IMR-90 (cell line): ENCODE results near the gene PIAS4. TPM values are rescaled to one million over a fixed set of nuclear protein-coding genes. Genes with fewer than 3 reads are reported as not detected.

ENCODE experiments used
- ATAC-seq: fragments of 200-7000 bp; cut with Tn5 transposase; 2 replicates; pipeline ENCODE4 v1.9.1; 2020; ENCODE audit warnings: low read depth, mild to moderate bottlenecking, moderate library complexity
- BruUV-seq: library from RNA; stranded (reverse); fragments of 400-500 nt; replicated peaks from 2 replicates; lab custom pipeline; 2021; lab: Mats Ljungman, UMichigan
- CTCF ChIA-PET: fragments of 300-600 bp; formaldehyde crosslinking; extraction: SDS; loops from one replicate; lab custom pipeline; 2021; ENCODE audit warnings: antibody characterized with exemption; lab: Yijun Ruan, JAX
- POLR2A ChIA-PET: fragments of 300-600 bp; sonication (Branson Sonifier 250); formaldehyde crosslinking; loops from one replicate; lab custom pipeline; 2022; ENCODE audit warnings: antibody characterized with exemption; ENCODE audit not compliant: unreplicated experiment; lab: Charles Lee
- DNase-seq: peaks from one replicate; pipeline ENCODE4 v3.0.0; 2013
- H2AFZ ChIP-seq: replicated peaks from 2 replicates; pipeline ENCODE3; 2013; ENCODE audit warnings: low read length, mild to moderate bottlenecking; ENCODE audit not compliant: poor library complexity
- H2AK5ac ChIP-seq: 2 replicates; pipeline ENCODE4 v1.6.1; 2013; ENCODE audit warnings: low read depth, low read length, inconsistent platforms
- H2AK9ac ChIP-seq: replicated peaks from 2 replicates; pipeline ENCODE3; 2013; ENCODE audit warnings: mild to moderate bottlenecking, low read depth, low read length, moderate library complexity; ENCODE audit not compliant: poor library complexity
- H2BK120ac ChIP-seq: 2 replicates; pipeline ENCODE4 v1.6.1; 2013; ENCODE audit warnings: low read depth, low read length, inconsistent platforms
- H2BK15ac ChIP-seq: 3 replicates; pipeline ENCODE4 v1.6.1; 2013; ENCODE audit warnings: low read depth, low read length, inconsistent platforms
- H2BK20ac ChIP-seq: 2 replicates; pipeline ENCODE4 v1.6.1; 2013; ENCODE audit warnings: low read depth, mild to moderate bottlenecking, inconsistent platforms, low read length, moderate library complexity
- H2BK5ac ChIP-seq: 2 replicates; pipeline ENCODE4 v1.6.1; 2013; ENCODE audit warnings: mild to moderate bottlenecking, low read depth, low read length, inconsistent platforms; ENCODE audit not compliant: poor library complexity, severe bottlenecking
- H3K14ac ChIP-seq: replicated peaks from 2 replicates; pipeline ENCODE4 v1.6.1; 2013; ENCODE audit warnings: low read depth, low read length, inconsistent platforms
- H3K18ac ChIP-seq: 2 replicates; pipeline ENCODE4 v1.6.1; 2013; ENCODE audit warnings: low read depth, low read length, control low read depth
- H3K23ac ChIP-seq: 2 replicates; pipeline ENCODE4 v1.6.1; 2013; ENCODE audit warnings: low read depth, low read length, inconsistent platforms
- H3K27ac ChIP-seq: 2 replicates; pipeline ENCODE4 v1.5.1; 2013; ENCODE audit warnings: mild to moderate bottlenecking, control low read depth, low read length; ENCODE audit not compliant: insufficient read depth
- H3K27me3 ChIP-seq: 2 replicates; pipeline ENCODE4 v1.6.1; 2013; ENCODE audit warnings: low read length; ENCODE audit not compliant: control insufficient read depth, insufficient read depth
- H3K36me3 ChIP-seq: 2 replicates; pipeline ENCODE4 v1.6.1; 2013; ENCODE audit warnings: low read length, mixed read lengths; ENCODE audit not compliant: control insufficient read depth, insufficient read depth
- H3K4ac ChIP-seq: 2 replicates; pipeline ENCODE4 v1.6.1; 2013; ENCODE audit warnings: low read depth, low read length, inconsistent platforms
- H3K4me1 ChIP-seq: 2 replicates; pipeline ENCODE4 v1.6.1; 2013; ENCODE audit warnings: low read length, mixed read lengths; ENCODE audit not compliant: control insufficient read depth, insufficient read depth
- H3K4me2 ChIP-seq: 2 replicates; pipeline ENCODE4 v1.6.1; 2013; ENCODE audit warnings: low read depth, mild to moderate bottlenecking, control low read depth, low read length, moderate library complexity
- H3K4me3 ChIP-seq: 2 replicates; pipeline ENCODE4 v1.5.1; 2013; ENCODE audit warnings: low read depth, mild to moderate bottlenecking, control low read depth, low read length, moderate library complexity; ENCODE audit not compliant: insufficient read depth
- H3K56ac ChIP-seq: 2 replicates; pipeline ENCODE4 v1.6.1; 2013; ENCODE audit warnings: low read length, inconsistent platforms; ENCODE audit not compliant: insufficient read depth; ENCODE audit errors: extremely low read depth
- H3K79me1 ChIP-seq, 2 experiments: 2 replicates each; pipeline ENCODE4 v1.6.1; 2013; ENCODE audit warnings: low read length in 2 of 2, inconsistent platforms in 1 of 2, low read depth in 1 of 2
- H3K9ac ChIP-seq: 2 replicates; pipeline ENCODE4 v1.6.1; 2013; ENCODE audit warnings: low read depth, low read length, control low read depth
- H3K9me1 ChIP-seq: 2 replicates; pipeline ENCODE4 v1.6.1; 2013; ENCODE audit warnings: low read length, inconsistent platforms; ENCODE audit not compliant: insufficient read depth
- H3K9me3 ChIP-seq: 2 replicates; pipeline ENCODE4 v1.6.1; 2013; ENCODE audit warnings: low read length; ENCODE audit not compliant: control insufficient read depth, insufficient read depth
- H4K20me1 ChIP-seq: 2 replicates; pipeline ENCODE4 v1.6.1; 2013; ENCODE audit warnings: low read length, inconsistent platforms; ENCODE audit not compliant: insufficient read depth
- H4K5ac ChIP-seq: 2 replicates; pipeline ENCODE4 v1.6.1; 2013; ENCODE audit warnings: mild to moderate bottlenecking, low read depth, low read length, control low read depth
- H4K8ac ChIP-seq, 2 experiments: 2 replicates each; pipeline ENCODE4 v1.6.1; 2013; ENCODE audit warnings: low read depth in 2 of 2, low read length in 2 of 2, control low read depth in 1 of 2, inconsistent platforms in 1 of 2
- H4K91ac ChIP-seq: 2 replicates; pipeline ENCODE4 v1.6.1; 2013; ENCODE audit warnings: low read depth, low read length, inconsistent platforms; ENCODE audit not compliant: insufficient read depth
- CEBPB ChIP-seq: IDR thresholded peaks from 2 replicates; pipeline ENCODE4 v1.6.1; 2012; ENCODE audit warnings: low read depth, low read length, improper control_type of control experiment
- CHD1 ChIP-seq: IDR thresholded peaks from 2 replicates; pipeline ENCODE4 v1.6.1; 2012; ENCODE audit warnings: low read depth, low read length, improper control_type of control experiment
- CTCF ChIP-seq: conservative IDR thresholded peaks from 2 replicates; pipeline ENCODE4 v1.5.1; 2012; ENCODE audit warnings: mild to moderate bottlenecking, low read depth, low read length, improper control_type of control experiment
- ELK1 ChIP-seq: fragments of 150-350 bp; IDR thresholded peaks from 2 replicates; pipeline ENCODE4 v1.6.1; 2016; ENCODE audit warnings: low read depth, mild to moderate bottlenecking, low read length, moderate library complexity, borderline replicate concordance
- FOS ChIP-seq: fragments of 150-350 bp; IDR thresholded peaks from 2 replicates; pipeline ENCODE4 v1.6.1; 2016; ENCODE audit warnings: low read depth, low read length
- MAFK ChIP-seq: IDR thresholded peaks from 2 replicates; pipeline ENCODE4 v1.6.1; 2012; ENCODE audit warnings: low read depth, low read length, improper control_type of control experiment
- MAZ ChIP-seq: IDR thresholded peaks from 2 replicates; pipeline ENCODE4 v1.6.1; 2012; ENCODE audit warnings: low read depth, mild to moderate bottlenecking, low read length, improper control_type of control experiment, moderate library complexity, borderline replicate concordance
- MXI1 ChIP-seq: IDR thresholded peaks from 2 replicates; pipeline ENCODE4 v1.6.1; 2012; ENCODE audit warnings: low read depth, mild to moderate bottlenecking, low read length, moderate library complexity, borderline replicate concordance
- POLR2A ChIP-seq: IDR thresholded peaks from 2 replicates; pipeline ENCODE4 v1.6.1; 2012; ENCODE audit warnings: mild to moderate bottlenecking, low read depth, low read length
- RAD21 ChIP-seq: IDR thresholded peaks from 2 replicates; pipeline ENCODE4 v1.6.1; 2012; ENCODE audit warnings: low read length, improper control_type of control experiment
- RCOR1 ChIP-seq: IDR thresholded peaks from 2 replicates; pipeline ENCODE4 v1.6.1; 2012; ENCODE audit warnings: mild to moderate bottlenecking, low read length, improper control_type of control experiment; ENCODE audit not compliant: insufficient replicate concordance
- RFX5 ChIP-seq: IDR thresholded peaks from 2 replicates; pipeline ENCODE4 v1.8.0; 2012; ENCODE audit warnings: low read depth, mild to moderate bottlenecking, low read length, moderate library complexity
- SMC3 ChIP-seq: fragments of 150-350 bp; IDR thresholded peaks from 2 replicates; pipeline ENCODE4 v1.6.1; 2016; ENCODE audit warnings: low read depth, mild to moderate bottlenecking, antibody characterized with exemption, low read length, moderate library complexity
- USF2 ChIP-seq: fragments of 150-350 bp; IDR thresholded peaks from 2 replicates; pipeline ENCODE4 v1.6.1; 2017; ENCODE audit warnings: mild to moderate bottlenecking, antibody characterized with exemption, low read length, low read depth
- WGBS, 2 experiments: methylation state at CpG; one replicate each; pipeline versions ENCODE4 v1.1.5 to v1.1.7; 2013; ENCODE audit warnings: missing lambda C conversion rate in 2 of 2; ENCODE audit not compliant: insufficient read length in 1 of 2; ENCODE audit errors: extremely low coverage in 2 of 2; 5-methylcytosine and 5-hydroxymethylcytosine counted together
- dilution Hi-C: fragments of 300-500 bp; cut with HindIII; formaldehyde crosslinking; loops from one replicate; pipeline ENCODE4 v1.14.3; 2018; ENCODE audit warnings: low sequenced_read_pairs; ENCODE audit not compliant: unreplicated experiment
- in situ Hi-C: fragments of 300-500 bp; cut with MboI; formaldehyde crosslinking; loops from 3 replicates; pipeline ENCODE4 v1.14.3; 2019; ENCODE audit warnings: low sequenced_read_pairs, inconsistent platforms, mixed read lengths
- intact Hi-C: fragments of 100-400 bp; cut with micrococcal nuclease; formaldehyde crosslinking; loops from 2 replicates; pipeline ENCODE4 v1.10.0; 2022
- polyA plus RNA-seq, 3 experiments: library from polyadenylated mRNA; depleted of rRNA; stranded (reverse); fragments of >200 nt; gene quantifications; 2 replicates each; pipeline ENCODE4 v1.2.3, GENCODE V29; 2012; ENCODE audit warnings: low replicate concordance in 1 of 3
- total RNA-seq: library from RNA; depleted of rRNA; stranded (reverse); fragments of >200 nt; gene quantifications from 2 replicates; pipeline ENCODE4 v1.2.3, GENCODE V29; 2012

The PIAS4 gene
- total and polyA plus RNA-seq, 2 of the 4 experiments (the other 2 are of a cell fraction), result 12.1 to 13.6 TPM

- WGBS, 2 experiments, result 96% methylated on average over 5 of the region's 14 CpGs; no CpG with 5 or more reads in 1 of the 2 experiments
- H3K56ac ChIP-seq, result no peak overlapping the region
- no peak overlapping the region for H3K9ac ChIP-seq
- H2AK5ac ChIP-seq, result no peak overlapping the region
- no peak overlapping the region for H3K27ac ChIP-seq
- no peak overlapping the region for H4K8ac ChIP-seq
- POLR2A ChIA-PET, result no interaction called here
- ATAC-seq, result no peak
- H3K27me3 ChIP-seq, result no peaks in the 10 kb centered on the region
- peaks cover 4 to 49% of the 10 kb centered on the region in 2 experiments; a peak in 3 of 4 replicates for H3K79me1 ChIP-seq
- H3K9me3 ChIP-seq, result no peaks in the 10 kb centered on the region
- no peak overlapping the region for H3K4me3 ChIP-seq
- BruUV-seq, result no TSS peak
- no peak overlapping the region for H2BK15ac ChIP-seq
- H4K5ac ChIP-seq, result no peak overlapping the region
- H3K4me1 ChIP-seq, result no peaks in the 10 kb centered on the region; the same call in 1 of the 2 replicates
- no peak overlapping the region for H2BK5ac ChIP-seq
- H3K14ac ChIP-seq, result no peak overlapping the region
- no peak overlapping the region for H2BK120ac ChIP-seq
- CTCF ChIA-PET, result no interaction called here
- in situ Hi-C loops, result no loop called here
- 0 out of 2 replicates have a peak, but pooled peaks cover 2% of the 10 kb centered on the region for H3K9me1 ChIP-seq
- no peak for DNase-seq
- no peak overlapping the region for H2AFZ ChIP-seq
- H3K4ac ChIP-seq, result no peak overlapping the region
- no peak overlapping the region for H4K91ac ChIP-seq
- no peak overlapping the region for H3K4me2 ChIP-seq
- no peak overlapping the region for H2BK20ac ChIP-seq
- H3K36me3 ChIP-seq, result peaks cover 37% of the 10 kb centered on the region; the same call in 1 of the 2 replicates
- no peak overlapping the region for H3K18ac ChIP-seq
- no peak overlapping the region for H2AK9ac ChIP-seq
- intact Hi-C loops, result no loop called here
- H4K20me1 ChIP-seq, result peaks cover 61% of the 10 kb centered on the region
- no peak overlapping the region for H3K23ac ChIP-seq
- dilution Hi-C loops, result no loop called here
- no peak for TF ChIP-seq CTCF
- no peak for TF ChIP-seq FOS
- TF ChIP-seq CHD1, result no peak
- no peak for TF ChIP-seq RCOR1
- TF ChIP-seq SMC3, result no peak
- no peak for TF ChIP-seq MAFK
- TF ChIP-seq USF2, result no peak
- no peak for TF ChIP-seq RAD21
- TF ChIP-seq POLR2A, result no peak
- TF ChIP-seq CEBPB, result no peak
- TF ChIP-seq MXI1, result no peak
- TF ChIP-seq RFX5, result no peak
- TF ChIP-seq MAZ, result no peak
- no peak for TF ChIP-seq ELK1
These were observed 35.2 kb downstream of the PIAS4 start for GRCh38 chr19:4042731-4043082.
